ENCODE results near the gene MYBL2. TPM values are rescaled to one million over a fixed set of nuclear protein-coding genes. Genes with fewer than 3 reads are reported as not detected.

Gene MYBL2
- polyA plus RNA-seq, 1 donor (not counting 4 experiments of a cell fraction or from before 2014, with no cell fraction given): 4.0 TPM

DNA sequence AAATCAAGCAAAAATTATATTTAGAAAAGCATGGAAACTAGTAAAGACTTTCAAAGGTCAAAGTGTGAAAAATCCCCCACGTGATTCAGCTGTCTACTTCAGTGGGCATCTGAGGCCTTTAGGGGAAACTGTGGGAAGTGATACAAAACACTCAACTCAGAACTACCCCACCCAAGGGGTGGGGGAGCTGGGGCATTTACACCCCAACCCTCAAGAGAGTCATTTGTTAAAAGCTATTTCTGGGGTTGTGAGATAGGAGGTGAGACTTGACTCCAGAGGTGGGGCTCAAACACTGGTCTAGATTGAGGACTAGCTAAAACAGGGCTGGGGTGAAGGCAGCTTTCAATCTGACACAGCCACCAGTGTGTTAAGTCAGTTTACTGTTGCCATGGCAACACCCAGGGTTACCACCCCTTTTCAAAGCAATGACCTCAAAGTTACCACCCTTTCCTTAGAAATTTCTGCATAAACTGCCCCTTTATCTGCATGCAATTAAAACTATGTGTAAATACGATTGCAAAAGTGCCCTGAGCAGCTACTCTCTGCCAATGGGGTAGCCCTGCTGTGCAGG, 69.8 kb downstream of the MYBL2 start:
- Histone ChIP-seq H3K27ac (ENCODE audit: control insufficient read depth, insufficient read depth, low read length) (no peak overlapping the region), H4K20me1 (ENCODE audit: control insufficient read depth, extremely low read depth, insufficient read depth, low read length) (no peaks in the 10 kb centered on the region), H3K9me1 (ENCODE audit: control insufficient read depth, extremely low read depth, insufficient read depth, low read length) (no peaks in the 10 kb centered on the region), H3K27me3 (ENCODE audit: control insufficient read depth, extremely low read depth, insufficient read depth, low read length) (peaks cover 5% of the 10 kb centered on the region), H3K4me2 (ENCODE audit: control insufficient read depth, extremely low read depth, insufficient read depth, low read depth, low read length) (no peak overlapping the region), H2AFZ (ENCODE audit: control insufficient read depth, low read length) (no peak overlapping the region), H3K4me3 (ENCODE audit: control insufficient read depth in 2 of 3, extremely low read depth in 1 of 3, insufficient read depth in 2 of 3, low read depth in 1 of 3, low read length in 3 of 3) (no peak overlapping the region), H3K79me2 (ENCODE audit: control insufficient read depth, insufficient read depth, low read length) (no peaks in the 10 kb centered on the region), H3K9ac (ENCODE audit: control insufficient read depth, extremely low read depth, insufficient read depth, low read length) (no peak overlapping the region), H3K36me3 (ENCODE audit: control insufficient read depth in 2 of 2, extremely low read depth in 1 of 2, insufficient read depth in 2 of 2, low read length in 2 of 2) (no peaks in the 10 kb centered on the region), H3K4me1 (ENCODE audit: control insufficient read depth, extremely low read depth, insufficient read depth, low read length) (no peaks in the 10 kb centered on the region), H3K9me3 (ENCODE audit: control insufficient read depth, low read depth, low read length) (no peaks in the 10 kb centered on the region)
- DNase-seq (ENCODE audit: low read depth, low spot score): no peak
- no peak for FAIRE-seq
- dilution Hi-C loops (cut with MboI; ENCODE audit: extremely low pct_ligation_motif_present, low sequenced_read_pairs): no loop called here
- TF ChIP-seq EZH2 (IDR thresholded peaks at IDR 0.05; ENCODE audit: low read length): no peak
- TF ChIP-seq, protein P1, sequence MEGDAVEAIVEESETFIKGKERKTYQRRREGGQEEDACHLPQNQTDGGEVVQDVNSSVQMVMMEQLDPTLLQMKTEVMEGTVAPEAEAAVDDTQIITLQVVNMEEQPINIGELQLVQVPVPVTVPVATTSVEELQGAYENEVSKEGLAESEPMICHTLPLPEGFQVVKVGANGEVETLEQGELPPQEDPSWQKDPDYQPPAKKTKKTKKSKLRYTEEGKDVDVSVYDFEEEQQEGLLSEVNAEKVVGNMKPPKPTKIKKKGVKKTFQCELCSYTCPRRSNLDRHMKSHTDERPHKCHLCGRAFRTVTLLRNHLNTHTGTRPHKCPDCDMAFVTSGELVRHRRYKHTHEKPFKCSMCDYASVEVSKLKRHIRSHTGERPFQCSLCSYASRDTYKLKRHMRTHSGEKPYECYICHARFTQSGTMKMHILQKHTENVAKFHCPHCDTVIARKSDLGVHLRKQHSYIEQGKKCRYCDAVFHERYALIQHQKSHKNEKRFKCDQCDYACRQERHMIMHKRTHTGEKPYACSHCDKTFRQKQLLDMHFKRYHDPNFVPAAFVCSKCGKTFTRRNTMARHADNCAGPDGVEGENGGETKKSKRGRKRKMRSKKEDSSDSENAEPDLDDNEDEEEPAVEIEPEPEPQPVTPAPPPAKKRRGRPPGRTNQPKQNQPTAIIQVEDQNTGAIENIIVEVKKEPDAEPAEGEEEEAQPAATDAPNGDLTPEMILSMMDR (optimal IDR thresholded peaks at IDR 0.05 in 1 of 3, IDR thresholded peaks at IDR 0.05 in 1 of 3, conservative IDR thresholded peaks at IDR 0.05 in 1 of 3; ENCODE audit: extremely low read depth in 1 of 3, insufficient read depth in 2 of 3, low read length in 3 of 3): no peak

DNA sequence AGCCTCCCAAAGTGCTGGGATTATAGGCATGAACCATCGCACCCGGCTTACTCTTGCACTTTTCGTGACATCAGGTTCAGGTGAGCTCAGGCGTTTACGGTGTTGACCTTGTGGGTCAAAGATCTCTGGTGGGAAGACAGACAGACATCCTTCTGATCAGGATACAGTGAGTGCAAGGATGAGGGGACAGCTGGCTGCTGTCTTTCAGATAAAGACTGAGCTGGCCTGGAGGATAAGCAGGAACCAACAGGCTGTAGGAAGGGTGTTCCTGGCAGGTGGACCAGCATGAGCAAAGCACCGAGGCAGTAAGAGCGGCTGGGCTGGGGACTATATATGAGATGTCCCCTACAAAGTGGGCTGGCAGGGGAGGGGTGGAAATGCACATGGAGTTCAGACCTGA, 71.0 kb downstream of the MYBL2 start:
- no peaks in the 10 kb centered on the region for H3K9me3 ChIP-seq (ENCODE audit: control insufficient read depth, low read depth, low read length)
- H3K27ac ChIP-seq (ENCODE audit: control insufficient read depth, insufficient read depth, low read length): no peak overlapping the region
- H3K36me3 ChIP-seq (ENCODE audit: control insufficient read depth in 2 of 2, extremely low read depth in 1 of 2, insufficient read depth in 2 of 2, low read length in 2 of 2): no peaks in the 10 kb centered on the region
- H3K4me1 ChIP-seq (ENCODE audit: control insufficient read depth, extremely low read depth, insufficient read depth, low read length): no peaks in the 10 kb centered on the region
- H3K27me3 ChIP-seq (ENCODE audit: control insufficient read depth, extremely low read depth, insufficient read depth, low read length): no peaks in the 10 kb centered on the region
- H3K9me1 ChIP-seq (ENCODE audit: control insufficient read depth, extremely low read depth, insufficient read depth, low read length): no peaks in the 10 kb centered on the region
- TF ChIP-seq, protein P1 (optimal IDR thresholded peaks at IDR 0.05 in 1 of 3, IDR thresholded peaks at IDR 0.05 in 1 of 3, conservative IDR thresholded peaks at IDR 0.05 in 1 of 3; ENCODE audit: extremely low read depth in 1 of 3, insufficient read depth in 2 of 3, low read length in 3 of 3): no peak
- TF ChIP-seq EZH2 (IDR thresholded peaks at IDR 0.05; ENCODE audit: low read length): no peak
- no peaks in the 10 kb centered on the region for H4K20me1 ChIP-seq (ENCODE audit: control insufficient read depth, extremely low read depth, insufficient read depth, low read length)
- dilution Hi-C loops (cut with MboI; ENCODE audit: extremely low pct_ligation_motif_present, low sequenced_read_pairs): no loop called here
- H3K79me2 ChIP-seq (ENCODE audit: control insufficient read depth, insufficient read depth, low read length): no peaks in the 10 kb centered on the region
- no peak overlapping the region for H2AFZ ChIP-seq (ENCODE audit: control insufficient read depth, low read length)
- DNase-seq (ENCODE audit: low read depth, low spot score): no peak
- no peak for FAIRE-seq
- H3K4me2 ChIP-seq (ENCODE audit: control insufficient read depth, extremely low read depth, insufficient read depth, low read depth, low read length): no peak overlapping the region
- no peak overlapping the region for H3K4me3 ChIP-seq (ENCODE audit: control insufficient read depth in 2 of 3, extremely low read depth in 1 of 3, insufficient read depth in 2 of 3, low read depth in 1 of 3, low read length in 3 of 3)
- H3K9ac ChIP-seq (ENCODE audit: control insufficient read depth, extremely low read depth, insufficient read depth, low read length): no peak overlapping the region
